Mesothelial cell of epicardium (in vitro differentiated cells): Measurements from ENCODE around the gene NUP205. TPM values are rescaled to one million over a fixed set of nuclear protein-coding genes. Genes with fewer than 3 reads are reported as not detected.

Experiments
- DNase-seq, 2 experiments: peaks; one replicate each; pipeline ENCODE4 v3.0.0; 2021; ENCODE audit warnings: low spot score in 2 of 2; ENCODE audit not compliant: unreplicated experiment in 2 of 2
- H3K27ac Mint-ChIP-seq: 2 replicates; pipeline ENCODE4 v1.8.0; 2021; ENCODE audit warnings: mixed read lengths
- H3K27me3 Mint-ChIP-seq: 2 replicates; pipeline ENCODE4 v1.8.0; 2021; ENCODE audit warnings: low read depth, mixed read lengths
- H3K36me3 Mint-ChIP-seq: 2 replicates; pipeline ENCODE4 v1.8.0; 2021; ENCODE audit warnings: mixed read lengths
- H3K4me1 Mint-ChIP-seq: 2 replicates; pipeline ENCODE4 v1.8.0; 2021; ENCODE audit warnings: mixed read lengths
- H3K4me3 Mint-ChIP-seq: 2 replicates; pipeline ENCODE4 v1.8.0; 2021; ENCODE audit warnings: mild to moderate bottlenecking, moderate library complexity, mixed read lengths
- H3K9me3 Mint-ChIP-seq: 2 replicates; pipeline ENCODE4 v1.8.0; 2021; ENCODE audit warnings: mixed read lengths
- total RNA-seq: library from RNA; stranded (reverse); gene quantifications from 3 replicates; pipeline ENCODE4 v1.2.1, GENCODE V29; 2021
- TF ChIP-seq, protein P1 (sequence below): fragments of 200-600 bp; sonication (generic); IDR thresholded peaks from one replicate; pipeline ENCODE4 v1.5.0; 2021; ENCODE audit warnings: antibody characterized with exemption; ENCODE audit not compliant: unreplicated experiment

The NUP205 gene
- total RNA-seq, 1 donor from 2014 or later = 82.4 TPM

DNA sequence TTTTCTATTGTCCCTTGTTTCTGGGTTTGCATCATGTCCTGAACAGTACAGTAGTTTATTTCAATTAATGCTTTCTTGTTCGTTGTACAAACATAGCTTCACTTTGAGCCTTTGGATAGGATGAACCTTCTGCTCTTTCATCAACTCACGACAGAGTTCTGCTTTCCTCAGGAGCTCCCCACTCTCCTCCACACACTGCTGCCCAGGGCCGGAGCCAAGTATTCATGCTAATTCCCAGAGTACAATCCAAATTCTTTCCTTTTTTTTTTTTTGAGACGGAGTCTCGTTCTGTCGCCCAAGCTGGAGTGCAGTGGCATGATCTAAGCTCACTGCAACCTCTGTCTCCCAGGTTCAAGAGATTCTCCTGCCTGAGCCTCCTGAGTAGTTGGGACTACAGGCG is 7.5 kb upstream of the NUP205 start:
- H3K4me1 Mint-ChIP-seq = no peaks in the 10 kb centered on the region
- H3K9me3 Mint-ChIP-seq = no peaks in the 10 kb centered on the region
- no peak overlapping the region for H3K27ac Mint-ChIP-seq
- H3K36me3 Mint-ChIP-seq = no peaks in the 10 kb centered on the region
- TF ChIP-seq, protein P1, sequence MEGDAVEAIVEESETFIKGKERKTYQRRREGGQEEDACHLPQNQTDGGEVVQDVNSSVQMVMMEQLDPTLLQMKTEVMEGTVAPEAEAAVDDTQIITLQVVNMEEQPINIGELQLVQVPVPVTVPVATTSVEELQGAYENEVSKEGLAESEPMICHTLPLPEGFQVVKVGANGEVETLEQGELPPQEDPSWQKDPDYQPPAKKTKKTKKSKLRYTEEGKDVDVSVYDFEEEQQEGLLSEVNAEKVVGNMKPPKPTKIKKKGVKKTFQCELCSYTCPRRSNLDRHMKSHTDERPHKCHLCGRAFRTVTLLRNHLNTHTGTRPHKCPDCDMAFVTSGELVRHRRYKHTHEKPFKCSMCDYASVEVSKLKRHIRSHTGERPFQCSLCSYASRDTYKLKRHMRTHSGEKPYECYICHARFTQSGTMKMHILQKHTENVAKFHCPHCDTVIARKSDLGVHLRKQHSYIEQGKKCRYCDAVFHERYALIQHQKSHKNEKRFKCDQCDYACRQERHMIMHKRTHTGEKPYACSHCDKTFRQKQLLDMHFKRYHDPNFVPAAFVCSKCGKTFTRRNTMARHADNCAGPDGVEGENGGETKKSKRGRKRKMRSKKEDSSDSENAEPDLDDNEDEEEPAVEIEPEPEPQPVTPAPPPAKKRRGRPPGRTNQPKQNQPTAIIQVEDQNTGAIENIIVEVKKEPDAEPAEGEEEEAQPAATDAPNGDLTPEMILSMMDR = no peak
- H3K27me3 Mint-ChIP-seq = peaks cover 3% of the 10 kb centered on the region
- DNase-seq = no peak
- no peak overlapping the region for H3K4me3 Mint-ChIP-seq

DNA sequence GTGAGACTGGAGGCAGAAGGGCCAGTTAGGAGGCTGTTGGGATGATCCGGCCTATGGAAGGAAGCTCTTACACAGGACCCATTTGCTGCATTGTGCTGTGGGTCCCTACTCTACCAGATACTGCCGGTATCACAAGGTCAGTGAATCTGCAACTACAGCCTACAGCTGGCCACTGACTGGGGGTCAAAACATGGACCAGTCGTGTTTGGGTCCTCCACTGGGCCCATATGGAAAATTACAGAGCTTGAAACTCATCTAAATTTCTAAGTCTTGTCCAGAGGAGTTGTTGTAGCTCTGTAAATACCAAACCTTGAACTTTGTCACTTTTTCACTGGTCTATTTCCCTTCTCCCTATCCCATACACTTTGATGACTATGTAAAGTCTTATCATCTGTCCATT is 5.6 kb upstream of the NUP205 start:
- peaks cover 7% of the 10 kb centered on the region for H3K4me1 Mint-ChIP-seq
- no peak for DNase-seq
- no peak overlapping the region for H3K4me3 Mint-ChIP-seq
- no peaks in the 10 kb centered on the region for H3K36me3 Mint-ChIP-seq
- H3K27ac Mint-ChIP-seq = no peak overlapping the region
- TF ChIP-seq, protein P1 = no peak
- H3K9me3 Mint-ChIP-seq = no peaks in the 10 kb centered on the region
- peaks cover 3% of the 10 kb centered on the region for H3K27me3 Mint-ChIP-seq

DNA sequence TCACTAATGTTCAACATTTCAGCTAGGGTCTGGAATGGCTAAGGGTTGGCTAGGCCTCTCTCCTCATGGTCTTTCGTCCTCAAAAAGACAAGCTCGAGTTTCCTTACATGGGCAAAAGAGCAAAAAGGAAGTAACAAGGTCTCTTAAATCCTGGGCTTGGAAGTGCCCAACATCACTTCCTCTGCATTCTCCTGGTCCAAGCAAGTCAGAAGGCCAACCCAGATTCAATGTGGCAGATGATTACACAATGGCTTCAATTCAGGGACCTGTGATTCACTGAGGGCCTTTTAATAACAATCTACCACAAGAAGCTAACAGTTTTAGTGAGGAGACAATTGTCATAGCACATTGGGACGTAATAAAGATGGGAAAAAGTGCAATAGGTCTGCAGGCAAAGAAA is 4.4 kb upstream of the NUP205 start:
- H3K36me3 Mint-ChIP-seq = no peaks in the 10 kb centered on the region
- DNase-seq = no peak
- peaks cover 7% of the 10 kb centered on the region for H3K4me1 Mint-ChIP-seq
- H3K27me3 Mint-ChIP-seq = no peaks in the 10 kb centered on the region
- H3K4me3 Mint-ChIP-seq = no peak overlapping the region
- H3K9me3 Mint-ChIP-seq = no peaks in the 10 kb centered on the region
- no peak overlapping the region for H3K27ac Mint-ChIP-seq
- TF ChIP-seq, protein P1 = no peak

DNA sequence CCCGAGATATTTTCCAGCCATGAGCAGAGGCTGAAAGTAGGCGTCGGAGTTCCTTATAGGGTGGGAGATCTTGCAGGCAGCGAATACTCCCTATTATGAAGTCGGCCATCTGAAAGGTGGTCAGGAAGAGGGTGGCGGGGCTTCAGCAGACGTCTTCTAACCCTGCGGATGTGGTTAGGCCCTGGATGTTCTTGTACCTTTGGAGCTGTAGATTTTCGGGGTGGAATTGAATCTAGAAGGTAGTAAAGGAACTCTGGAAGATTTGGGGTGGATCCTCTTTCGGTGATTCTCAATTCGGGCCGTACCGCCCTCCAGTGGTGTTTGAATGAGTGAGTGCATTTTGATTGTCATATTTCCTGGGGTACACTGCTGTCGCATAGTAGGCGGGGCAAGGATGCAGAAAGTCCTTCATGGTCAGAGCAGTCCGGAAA is 635 bp downstream of the NUP205 start:
- Mint-ChIP-seq H3K36me3 (peaks cover 5% of the 10 kb centered on the region), H3K27me3 (no peaks in the 10 kb centered on the region), H3K4me1 (peaks cover 25% of the 10 kb centered on the region), H3K27ac (no peak overlapping the region), H3K9me3 (no peaks in the 10 kb centered on the region), H3K4me3 (no peak overlapping the region)
- TF ChIP-seq, protein P1 = no peak
- peak in 1 of 2 experiments; percentile 46 for DNase-seq

DNA sequence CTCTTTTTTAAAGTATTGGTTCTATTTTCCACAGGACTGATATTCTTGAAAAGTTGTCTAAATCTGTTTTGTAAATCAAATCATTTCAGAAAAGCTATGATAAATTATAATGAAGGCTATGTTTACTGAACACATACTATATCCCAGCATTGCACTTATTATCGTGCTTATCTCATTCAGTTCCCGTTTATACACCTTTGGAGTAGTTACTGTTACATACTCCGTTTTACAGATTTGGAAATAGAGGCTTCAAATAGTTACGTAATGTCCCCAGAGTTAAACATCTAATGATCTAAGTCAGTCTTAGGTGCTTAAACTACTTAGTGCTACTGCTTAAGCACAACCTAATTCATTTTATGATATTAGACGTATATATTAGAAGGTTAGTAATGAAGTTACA is 1.2 kb downstream of the NUP205 start:
- peaks cover 5% of the 10 kb centered on the region for H3K36me3 Mint-ChIP-seq
- H3K4me3 Mint-ChIP-seq = no peak overlapping the region
- H3K9me3 Mint-ChIP-seq = no peaks in the 10 kb centered on the region
- no peak for DNase-seq
- peaks cover 25% of the 10 kb centered on the region for H3K4me1 Mint-ChIP-seq
- no peaks in the 10 kb centered on the region for H3K27me3 Mint-ChIP-seq
- TF ChIP-seq, protein P1 = no peak
- H3K27ac Mint-ChIP-seq = no peak overlapping the region

DNA sequence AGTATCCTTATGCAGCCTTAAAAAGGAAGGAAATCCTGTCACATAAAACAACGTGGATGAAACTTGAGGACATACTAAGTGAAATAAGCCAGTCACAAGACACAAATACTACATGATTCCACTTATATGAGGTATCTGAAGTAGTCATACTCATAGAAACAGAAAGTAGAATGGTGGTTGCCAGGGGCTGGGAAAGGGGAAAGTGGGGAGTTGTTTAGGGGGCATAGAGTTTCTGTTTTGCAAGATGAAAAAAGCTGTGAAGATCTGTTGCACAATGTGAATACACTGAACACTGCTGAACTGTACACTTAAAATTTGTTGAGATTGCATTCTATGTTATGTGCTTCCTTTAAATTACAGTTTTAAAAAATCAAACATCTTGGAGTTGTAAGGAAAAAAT is 2.9 kb downstream of the NUP205 start:
- TF ChIP-seq, protein P1 = no peak
- H3K4me1 Mint-ChIP-seq = peaks cover 24% of the 10 kb centered on the region
- no peak overlapping the region for H3K4me3 Mint-ChIP-seq

More for the DNA sequence above, 2.9 kb downstream of the NUP205 start:
- DNase-seq = no peak
- peak overlapping the region; percentile 50 for H3K27ac Mint-ChIP-seq
- H3K27me3 Mint-ChIP-seq = no peaks in the 10 kb centered on the region
- H3K36me3 Mint-ChIP-seq = peaks cover 5% of the 10 kb centered on the region
- H3K9me3 Mint-ChIP-seq = no peaks in the 10 kb centered on the region
